CD4-positive, alpha-beta T cell treated with Interferon gamma for 1 hour (primary cell): ENCODE results near the gene PRLHR.

Source experiments
- DNase-seq: peaks from one replicate; pipeline ENCODE4 v3.0.0-alpha.2; 2020

The PRLHR gene

GRCh38 chr10:118557946-118558345 lies 37.5 kb downstream of the PRLHR start:
- DNase-seq = no peak

- no peak for DNase-seq
Measured at GRCh38 chr10:118551535-118552100, 43.8 kb downstream of the PRLHR start.

GRCh38 chr10:118547282-118547681 lies 48.2 kb downstream of the PRLHR start:
- DNase-seq = no peak

GRCh38 chr10:118546479-118546878 lies 49.0 kb downstream of the PRLHR start:
- DNase-seq = no peak

- no peak for DNase-seq
Measured at GRCh38 chr10:118545381-118545780, 50.1 kb downstream of the PRLHR start.

- DNase-seq = no peak
Measured at GRCh38 chr10:118544401-118544948, 51.0 kb downstream of the PRLHR start.

GRCh38 chr10:118543714-118544400 lies 51.6 kb downstream of the PRLHR start:
- peak; percentile 34 for DNase-seq

- DNase-seq = no peak
Measured at GRCh38 chr10:118542745-118543144, 52.7 kb downstream of the PRLHR start.

- no peak for DNase-seq
Measured at GRCh38 chr10:118542205-118542604, 53.2 kb downstream of the PRLHR start.

- DNase-seq = no peak
Measured at GRCh38 chr10:118541718-118542117, 53.7 kb downstream of the PRLHR start.
